ENCODE results near the gene ARID5B.

GRCh38 chr10:61923950-61924274, 22.4 kb downstream of the ARID5B start:
- TF ChIP-seq CTCF (conservative IDR thresholded peaks at IDR 0.05 in 1 of 2, IDR thresholded peaks at IDR 0.05 in 1 of 2; ENCODE audit: extremely low read depth in 1 of 2, insufficient read depth in 1 of 2, low read depth in 1 of 2, low read length in 2 of 2) (no peak), EZH2 (IDR thresholded peaks at IDR 0.05; ENCODE audit: borderline replicate concordance, low read length) (no peak)

Measured in mammary epithelial cell (primary cell).